Measurements from ENCODE around the gene OR2AE1. TPM values are rescaled to one million over a fixed set of nuclear protein-coding genes. Genes with fewer than 3 reads are reported as not detected.
A peak's percentile ranks its signal among the peaks of the same experiment; 100 is the strongest.

Gene OR2AE1
- total RNA-seq, 2 donors from 2014 or later = not detected

DNA sequence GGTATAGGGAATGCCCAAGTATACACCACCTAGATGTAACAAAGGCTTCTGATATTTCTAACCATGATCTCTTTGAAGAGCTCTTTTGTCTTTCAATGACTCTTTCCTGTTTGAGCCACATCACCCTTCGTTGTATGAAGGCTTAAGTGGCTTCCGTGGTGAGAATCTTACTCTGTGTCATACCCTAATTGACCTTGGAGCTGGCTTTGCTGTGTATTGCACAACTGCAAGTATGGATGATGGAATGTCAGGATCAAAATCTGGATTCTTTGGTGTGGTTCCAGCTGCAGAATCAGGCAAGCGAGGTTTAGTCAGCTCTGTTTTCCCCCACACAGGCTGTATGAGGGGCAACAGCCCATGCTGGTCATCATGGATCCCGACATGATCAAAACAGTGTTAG lies 33.0 kb downstream of the OR2AE1 start:
- Histone ChIP-seq H3K27me3 (replicated peaks; ENCODE audit: insufficient read depth) (no peaks in the 10 kb centered on the region), H3K36me3 (no peaks in the 10 kb centered on the region), H3K9me3 (no peaks in the 10 kb centered on the region), H3K4me1 (replicated peaks) (no peaks in the 10 kb centered on the region), H3K27ac (no peak overlapping the region), H3K4me3 (no peak overlapping the region)
- no peak for TF ChIP-seq POLR2A (IDR thresholded peaks at IDR 0.05)
- no peak for TF ChIP-seq POLR2AphosphoS5 (IDR thresholded peaks at IDR 0.05)
- TF ChIP-seq, protein P1, sequence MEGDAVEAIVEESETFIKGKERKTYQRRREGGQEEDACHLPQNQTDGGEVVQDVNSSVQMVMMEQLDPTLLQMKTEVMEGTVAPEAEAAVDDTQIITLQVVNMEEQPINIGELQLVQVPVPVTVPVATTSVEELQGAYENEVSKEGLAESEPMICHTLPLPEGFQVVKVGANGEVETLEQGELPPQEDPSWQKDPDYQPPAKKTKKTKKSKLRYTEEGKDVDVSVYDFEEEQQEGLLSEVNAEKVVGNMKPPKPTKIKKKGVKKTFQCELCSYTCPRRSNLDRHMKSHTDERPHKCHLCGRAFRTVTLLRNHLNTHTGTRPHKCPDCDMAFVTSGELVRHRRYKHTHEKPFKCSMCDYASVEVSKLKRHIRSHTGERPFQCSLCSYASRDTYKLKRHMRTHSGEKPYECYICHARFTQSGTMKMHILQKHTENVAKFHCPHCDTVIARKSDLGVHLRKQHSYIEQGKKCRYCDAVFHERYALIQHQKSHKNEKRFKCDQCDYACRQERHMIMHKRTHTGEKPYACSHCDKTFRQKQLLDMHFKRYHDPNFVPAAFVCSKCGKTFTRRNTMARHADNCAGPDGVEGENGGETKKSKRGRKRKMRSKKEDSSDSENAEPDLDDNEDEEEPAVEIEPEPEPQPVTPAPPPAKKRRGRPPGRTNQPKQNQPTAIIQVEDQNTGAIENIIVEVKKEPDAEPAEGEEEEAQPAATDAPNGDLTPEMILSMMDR (IDR thresholded peaks at IDR 0.05) = no peak
- DNase-seq (ENCODE audit: low spot score) = no peak
- 90% methylated on average over 4 of the region's 4 CpGs for WGBS
- intact Hi-C loops (cut with DNase I) = no loop called here

DNA sequence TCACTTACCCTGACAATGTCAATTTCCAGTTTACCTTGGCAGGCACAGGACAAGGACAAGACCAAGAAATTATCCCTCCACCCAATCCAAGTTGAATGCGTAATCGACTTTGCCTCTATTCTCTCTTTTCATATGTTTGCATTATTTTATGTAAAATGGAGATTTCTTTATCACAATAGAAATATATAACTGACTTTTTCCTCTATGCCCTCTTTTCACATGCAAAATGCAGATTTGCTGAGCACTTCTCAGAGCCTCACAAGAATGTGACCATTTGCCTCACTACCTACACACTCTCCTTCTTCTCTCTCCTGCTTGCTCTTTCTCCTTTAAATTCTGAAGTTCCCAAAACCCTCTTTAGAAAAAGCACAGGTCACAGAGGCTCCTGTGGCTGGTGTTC lies 33.9 kb downstream of the OR2AE1 start:
- Histone ChIP-seq H3K9me3 (no peaks in the 10 kb centered on the region), H3K36me3 (no peaks in the 10 kb centered on the region), H3K27me3 (replicated peaks; ENCODE audit: insufficient read depth) (no peaks in the 10 kb centered on the region), H3K27ac (no peak overlapping the region), H3K4me1 (replicated peaks) (no peaks in the 10 kb centered on the region), H3K4me3 (no peak overlapping the region)
- intact Hi-C loops (cut with DNase I) = no loop called here
- WGBS = 88% methylated on average over 2 of the region's 2 CpGs
- no peak for TF ChIP-seq POLR2AphosphoS5 (IDR thresholded peaks at IDR 0.05)
- TF ChIP-seq, protein P1 (IDR thresholded peaks at IDR 0.05) = no peak
- TF ChIP-seq POLR2A (IDR thresholded peaks at IDR 0.05) = no peak
- no peak for DNase-seq (ENCODE audit: low spot score)

DNA sequence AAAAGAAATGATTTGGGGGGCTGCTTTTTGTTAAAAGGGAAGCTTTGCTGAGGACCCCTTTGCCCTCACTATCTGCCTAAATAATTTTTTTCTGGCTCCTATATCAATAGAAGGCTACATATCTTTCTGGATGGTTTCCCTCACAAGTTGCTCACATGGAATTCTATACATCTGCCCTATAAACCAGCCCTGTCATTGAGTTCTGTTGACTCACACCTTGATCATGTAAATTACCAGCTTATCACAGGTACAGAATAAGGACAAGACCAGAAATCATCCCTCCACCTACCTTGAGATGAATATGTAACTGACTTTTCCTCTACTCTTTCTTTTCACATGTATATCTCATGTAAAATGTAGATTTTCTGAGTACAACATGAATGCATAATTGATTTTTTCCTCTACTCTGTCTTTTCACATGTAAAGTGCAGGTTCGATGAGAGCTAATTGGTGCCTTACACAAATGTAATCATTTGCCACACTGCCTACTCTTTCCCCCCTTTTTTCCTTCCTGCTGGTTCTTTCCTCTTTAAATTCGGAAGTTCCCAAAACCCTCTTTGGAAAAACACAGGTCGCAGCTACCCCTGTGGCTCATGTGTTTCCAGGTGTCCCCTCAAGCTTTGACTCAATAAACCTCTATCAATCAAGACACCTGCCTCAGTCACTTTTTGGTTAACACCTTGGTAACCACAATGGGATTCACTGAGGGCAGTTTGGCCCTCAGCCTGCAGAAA lies 36.5 kb downstream of the OR2AE1 start:
- no peaks in the 10 kb centered on the region for H3K36me3 ChIP-seq
- TF ChIP-seq, protein P1 (IDR thresholded peaks at IDR 0.05) = no peak
- no peaks in the 10 kb centered on the region for H3K9me3 ChIP-seq
- peak overlapping the region; percentile 18 to 23 for H3K27ac ChIP-seq
- 72% methylated on average over 3 of the region's 3 CpGs for WGBS
- intact Hi-C loops (cut with DNase I) = no loop called here
- H3K4me1 ChIP-seq (replicated peaks) = no peaks in the 10 kb centered on the region
- H3K27me3 ChIP-seq (replicated peaks; ENCODE audit: insufficient read depth) = no peaks in the 10 kb centered on the region
- no peak overlapping the region for H3K4me3 ChIP-seq
- no peak for DNase-seq (ENCODE audit: low spot score)

DNA sequence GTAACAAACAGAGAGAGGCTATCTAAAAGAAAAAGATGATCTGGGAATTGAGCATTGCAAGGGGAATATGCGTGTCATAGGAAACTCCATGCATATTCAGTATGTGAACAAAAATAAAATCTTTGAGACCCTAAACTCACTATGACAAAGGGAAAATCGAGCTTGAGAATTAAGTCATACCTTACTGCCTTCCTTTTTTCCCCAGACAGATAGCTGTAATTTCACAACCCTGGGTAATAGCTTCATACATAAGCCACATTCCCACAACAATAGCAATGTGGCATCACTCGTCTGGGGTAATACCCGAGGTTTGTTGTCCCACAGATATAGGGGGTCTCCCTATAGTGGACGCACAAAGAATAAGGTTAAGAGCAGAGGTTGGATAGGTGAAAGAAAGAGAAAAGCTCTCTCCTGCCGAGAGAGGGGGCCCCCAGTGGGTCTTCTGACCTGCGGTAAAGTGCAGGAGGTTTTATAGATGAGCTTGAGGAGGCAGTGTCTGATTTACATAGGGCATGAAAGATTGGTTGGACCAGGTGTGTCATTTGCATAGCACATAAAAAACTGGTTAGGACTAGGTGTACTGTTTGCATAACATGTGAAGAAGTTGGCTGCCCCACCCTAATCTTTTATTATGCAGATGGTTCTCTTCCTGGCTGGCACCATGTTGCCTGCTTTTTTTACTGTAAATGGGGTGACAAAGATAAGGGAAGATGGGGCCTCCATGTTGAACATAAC lies 37.4 kb downstream of the OR2AE1 start:
- H3K36me3 ChIP-seq = no peaks in the 10 kb centered on the region
- 26% methylated on average over 7 of the region's 7 CpGs for WGBS
- peak; percentile 82 for DNase-seq (ENCODE audit: low spot score)
- H3K9me3 ChIP-seq = no peaks in the 10 kb centered on the region
- H3K27ac ChIP-seq = peak overlapping the region; percentile 46 to 70
- H3K4me3 ChIP-seq = no peak overlapping the region
- no peaks in the 10 kb centered on the region for H3K4me1 ChIP-seq (replicated peaks)
- no peaks in the 10 kb centered on the region for H3K27me3 ChIP-seq (replicated peaks; ENCODE audit: insufficient read depth)
- intact Hi-C loops (cut with DNase I) = loop anchor here (5.0 kb wide), 1 partner anchor 207 kb away; no protein-coding TSS in a partner anchor
- TF ChIP-seq POLR2AphosphoS5 (IDR thresholded peaks at IDR 0.05) (peak; percentile 94), POLR2A (IDR thresholded peaks at IDR 0.05) (no peak)

DNA sequence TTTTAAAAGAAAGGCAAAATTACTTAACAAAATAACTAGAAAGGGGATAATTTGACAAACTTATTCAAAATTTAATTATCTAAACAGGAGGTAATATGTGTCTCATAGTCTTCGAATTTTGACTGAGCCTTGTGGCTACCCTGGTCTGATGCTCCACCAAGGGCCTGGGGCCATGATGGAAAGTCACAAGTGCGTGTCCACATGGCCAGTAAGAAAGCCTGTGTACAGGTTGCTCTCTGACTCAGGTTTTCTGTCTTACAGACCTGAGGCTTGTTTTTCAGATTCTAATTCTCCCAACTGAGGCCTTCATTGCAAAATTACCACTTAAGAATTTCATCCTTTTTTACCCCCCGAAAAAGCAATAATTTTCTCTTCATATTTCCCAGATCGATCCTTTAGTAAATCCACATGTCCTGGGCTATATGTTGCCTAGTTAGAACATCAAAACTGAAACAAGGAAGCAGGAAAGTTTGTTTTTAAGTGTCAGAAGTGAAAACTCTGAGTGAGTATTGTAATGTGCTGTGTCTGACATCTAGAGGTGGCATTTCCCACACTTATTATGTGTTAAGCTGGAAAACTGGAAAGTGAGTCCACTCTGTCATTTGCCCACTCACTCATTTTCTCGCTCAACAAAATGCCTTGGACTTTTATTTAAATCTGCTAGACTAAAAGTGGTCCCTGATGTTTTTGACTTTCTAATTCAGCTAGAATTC lies 39.0 kb downstream of the OR2AE1 start:
- no peaks in the 10 kb centered on the region for H3K36me3 ChIP-seq
- H3K27ac ChIP-seq = peak overlapping the region; percentile 66 to 70
- no peaks in the 10 kb centered on the region for H3K4me1 ChIP-seq (replicated peaks)
- WGBS = 82% methylated on average over 5 of the region's 5 CpGs
- TF ChIP-seq, protein P1 (IDR thresholded peaks at IDR 0.05) = peak in 2 of 4 experiments; percentile 53 to 60
- TF ChIP-seq POLR2AphosphoS5 (IDR thresholded peaks at IDR 0.05) = peak; percentile 48
- no peak for TF ChIP-seq POLR2A (IDR thresholded peaks at IDR 0.05)
- no peak overlapping the region for H3K4me3 ChIP-seq
- intact Hi-C loops (cut with DNase I) = loop anchor here (5.0 kb wide), 1 partner anchor 206 kb away; no protein-coding TSS in a partner anchor
- no peaks in the 10 kb centered on the region for H3K27me3 ChIP-seq (replicated peaks; ENCODE audit: insufficient read depth)
- H3K9me3 ChIP-seq = no peaks in the 10 kb centered on the region
- DNase-seq (ENCODE audit: low spot score) = no peak
